Measurements from ENCODE around the gene GULP1.

GRCh38 chr2:188394931-188395472, 103.3 kb downstream of the GULP1 start:
- TF ChIP-seq ZBED1 (IDR thresholded peaks at IDR 0.05; ENCODE audit: borderline replicate concordance): no peak
- TF ChIP-seq ESRRA (IDR thresholded peaks at IDR 0.05; ENCODE audit: low read length): no peak
- TF ChIP-seq CHD2 (IDR thresholded peaks at IDR 0.05; ENCODE audit: borderline replicate concordance, low read depth, low read length): no peak
- no peak for TF ChIP-seq CTCF (IDR thresholded peaks at IDR 0.05 in 2 of 3, conservative IDR thresholded peaks at IDR 0.05 in 1 of 3; ENCODE audit: control insufficient read depth in 2 of 3, extremely low read depth in 1 of 3, insufficient read depth in 1 of 3, low read depth in 3 of 3, low read length in 3 of 3)
- no peak for TF ChIP-seq SUZ12 (IDR thresholded peaks at IDR 0.05; ENCODE audit: unreplicated experiment)
- TF ChIP-seq MYB (IDR thresholded peaks at IDR 0.05; ENCODE audit: borderline replicate concordance, low read depth, low read length): no peak
- no peak for TF ChIP-seq CBX3 (IDR thresholded peaks at IDR 0.05; ENCODE audit: borderline replicate concordance, low read depth)
- TF ChIP-seq BCLAF1 (IDR thresholded peaks at IDR 0.05): no peak
- no peak for TF ChIP-seq EZH2 (IDR thresholded peaks at IDR 0.05; ENCODE audit: borderline replicate concordance, control insufficient read depth, low read depth, low read length)
